ENCODE data around the gene TMEM94.

TMEM94 gene

GRCh38 chr17:75480281-75480680 is 23.8 kb downstream of the TMEM94 start:
- DNase-seq, result no peak

GRCh38 chr17:75481194-75482068 is 25.0 kb downstream of the TMEM94 start:
- no peak for DNase-seq

- DNase-seq, result no peak
Measured at GRCh38 chr17:75482098-75482942, 25.9 kb downstream of the TMEM94 start.

GRCh38 chr17:75485688-75486087 is 29.3 kb downstream of the TMEM94 start:
- no peak for DNase-seq

- DNase-seq, result no peak
Measured at GRCh38 chr17:75486151-75486550, 29.7 kb downstream of the TMEM94 start.

GRCh38 chr17:75486951-75487350 is 30.5 kb downstream of the TMEM94 start:
- no peak for DNase-seq

GRCh38 chr17:75487351-75488070 is 31.1 kb downstream of the TMEM94 start:
- DNase-seq, result peak; percentile 51

- no peak for DNase-seq
Measured at GRCh38 chr17:75488693-75489510, 32.5 kb downstream of the TMEM94 start.

GRCh38 chr17:75489511-75489955 is 33.1 kb downstream of the TMEM94 start:
- no peak for DNase-seq

- DNase-seq, result no peak
Measured at GRCh38 chr17:75490173-75490743, 33.8 kb downstream of the TMEM94 start.

GRCh38 chr17:75490953-75491649 is 34.7 kb downstream of the TMEM94 start:
- DNase-seq, result no peak

- no peak for DNase-seq
Measured at GRCh38 chr17:75491680-75492079, 35.2 kb downstream of the TMEM94 start.

- DNase-seq, result no peak
Measured at GRCh38 chr17:75492555-75493168, 36.2 kb downstream of the TMEM94 start.

- DNase-seq, result no peak
Measured at GRCh38 chr17:75493476-75494129, 37.2 kb downstream of the TMEM94 start.

GRCh38 chr17:75494326-75494877 is 38.0 kb downstream of the TMEM94 start:
- DNase-seq, result no peak

- no peak for DNase-seq
Measured at GRCh38 chr17:75496005-75496404, 39.6 kb downstream of the TMEM94 start.

GRCh38 chr17:75498039-75498725 is 41.7 kb downstream of the TMEM94 start:
- DNase-seq, result no peak

- DNase-seq, result no peak
Measured at GRCh38 chr17:75498726-75499213, 42.3 kb downstream of the TMEM94 start.
